ENCODE results near the gene DEFB132. TPM values are rescaled to one million over a fixed set of nuclear protein-coding genes. Genes with fewer than 3 reads are reported as not detected.

DEFB132 gene
- total RNA-seq, 1 donor from 2014 or later, result not detected

Other genes with a start within 250 kb of the DEFB132 start
- gene DEFB125, start 170.1 kb upstream of the DEFB132 start, total RNA-seq, result not detected
- not detected for gene DEFB126, start 115.1 kb upstream of the DEFB132 start, total RNA-seq
- not detected for gene DEFB127, start 100.3 kb upstream of the DEFB132 start, total RNA-seq
- not detected for gene DEFB128, start 68.0 kb upstream of the DEFB132 start, total RNA-seq
- not detected for gene DEFB129, start 30.5 kb upstream of the DEFB132 start, total RNA-seq
- 5.4 TPM for gene C20orf96, start 33.0 kb downstream of the DEFB132 start, total RNA-seq
- gene ZCCHC3, start 39.8 kb downstream of the DEFB132 start, total RNA-seq, result 11.0 TPM
- 16.5 TPM for gene SOX12, start 67.8 kb downstream of the DEFB132 start, total RNA-seq
- 19.8 TPM for gene NRSN2, start 89.4 kb downstream of the DEFB132 start, total RNA-seq
- gene TRIB3, start 123.0 kb downstream of the DEFB132 start, total RNA-seq, result 0.65 TPM
- 43.7 TPM for gene RBCK1, start 150.6 kb downstream of the DEFB132 start, total RNA-seq
- gene TBC1D20, start 204.8 kb downstream of the DEFB132 start, total RNA-seq, result 25.2 TPM